Neuronal stem cell (in vitro differentiated cells): ENCODE results near the gene PKD1L1.

Source experiments
- DNase-seq: peaks from one replicate; pipeline ENCODE4 v3.0.0-alpha.2; 2013; ENCODE audit warnings: low spot score
- H2AFZ ChIP-seq: one replicate; pipeline ENCODE4 v1.6.1; 2013; ENCODE audit warnings: mild to moderate bottlenecking, low read length, inconsistent platforms
- H2AK5ac ChIP-seq: 2 replicates; pipeline ENCODE4 v1.6.1; 2013; ENCODE audit warnings: low read depth, mild to moderate bottlenecking, inconsistent platforms, low read length, moderate library complexity, mixed read lengths
- H2BK120ac ChIP-seq: 2 replicates; pipeline ENCODE4 v1.6.1; 2013; ENCODE audit warnings: low read depth, mild to moderate bottlenecking, inconsistent platforms, low read length, moderate library complexity, mixed read lengths
- H2BK12ac ChIP-seq: one replicate; pipeline ENCODE4 v1.6.1; 2013; ENCODE audit warnings: low read length, inconsistent platforms
- H2BK15ac ChIP-seq: 2 replicates; pipeline ENCODE4 v1.6.1; 2013; ENCODE audit warnings: mild to moderate bottlenecking, low read length, inconsistent platforms, mixed read lengths
- H2BK5ac ChIP-seq: one replicate; pipeline ENCODE4 v1.6.1; 2013; ENCODE audit warnings: inconsistent platforms, mild to moderate bottlenecking, low read length, moderate library complexity
- H3K14ac ChIP-seq: one replicate; pipeline ENCODE4 v1.6.1; 2013; ENCODE audit warnings: low read length, inconsistent platforms
- H3K18ac ChIP-seq: 2 replicates; pipeline ENCODE4 v1.6.1; 2013; ENCODE audit warnings: low read length, inconsistent platforms
- H3K23ac ChIP-seq: 2 replicates; pipeline ENCODE4 v1.6.1; 2013; ENCODE audit warnings: low read depth, mild to moderate bottlenecking, mixed read lengths, low read length, inconsistent platforms; ENCODE audit not compliant: poor library complexity
- H3K27ac ChIP-seq: replicated peaks from 3 replicates; pipeline ENCODE4 v1.5.1; 2013; ENCODE audit warnings: low read length, inconsistent platforms
- H3K27me3 ChIP-seq, 3 experiments: 2 replicates each; pipeline ENCODE4 v1.6.1; 2013; ENCODE audit warnings: low read length in 3 of 3, mild to moderate bottlenecking in 2 of 3, inconsistent platforms in 1 of 3, low read depth in 1 of 3, mixed read lengths in 1 of 3, moderate library complexity in 1 of 3; ENCODE audit not compliant: control insufficient read depth in 3 of 3, insufficient read depth in 3 of 3
- H3K36me3 ChIP-seq, 2 donors: replicated peaks in 1 of 2; 2 replicates each; pipeline ENCODE4 v1.6.1; 2013; ENCODE audit warnings: low read length in 2 of 2; ENCODE audit not compliant: control insufficient read depth in 2 of 2, insufficient read depth in 2 of 2
- H3K4ac ChIP-seq: 2 replicates; pipeline ENCODE4 v1.6.1; 2013; ENCODE audit warnings: inconsistent platforms, mild to moderate bottlenecking, low read length, moderate library complexity
- H3K4me1 ChIP-seq, 2 donors: 1 replicate in 1 of 2; 2 replicates in 1 of 2; pipeline ENCODE4 v1.6.1; 2013; ENCODE audit warnings: low read length in 2 of 2, low read depth in 1 of 2; ENCODE audit not compliant: control insufficient read depth in 2 of 2, insufficient read depth in 1 of 2
- H3K4me2 ChIP-seq: one replicate; pipeline ENCODE4 v1.6.1; 2013; ENCODE audit warnings: mild to moderate bottlenecking, low read length, inconsistent platforms; ENCODE audit not compliant: insufficient read depth, poor library complexity, severe bottlenecking
- H3K4me3 ChIP-seq, 2 donors: 2 replicates each; pipeline ENCODE4 v1.5.1; 2013; ENCODE audit warnings: low read length in 2 of 2, mild to moderate bottlenecking in 2 of 2, inconsistent platforms in 1 of 2, moderate library complexity in 1 of 2
- H3K79me1 ChIP-seq: one replicate; pipeline ENCODE4 v1.6.1; 2013; ENCODE audit warnings: low read depth, mild to moderate bottlenecking, inconsistent platforms, low read length, moderate library complexity
- H3K9ac ChIP-seq: one replicate; pipeline ENCODE4 v1.6.1; 2013; ENCODE audit warnings: mild to moderate bottlenecking, low read depth, low read length, inconsistent platforms; ENCODE audit not compliant: poor library complexity
- H3K9me3 ChIP-seq, 2 donors: replicated peaks in 1 of 2; 2 replicates each; pipeline versions ENCODE3 to v1.6.1; 2013; ENCODE audit warnings: low read length in 2 of 2, mild to moderate bottlenecking in 2 of 2, inconsistent platforms in 1 of 2, low read depth in 1 of 2, mixed read lengths in 1 of 2, moderate library complexity in 1 of 2; ENCODE audit not compliant: control insufficient read depth in 2 of 2, insufficient read depth in 1 of 2
- H4K8ac ChIP-seq: one replicate; pipeline ENCODE4 v1.6.1; 2013; ENCODE audit warnings: low read depth, mild to moderate bottlenecking, inconsistent platforms, low read length, moderate library complexity
- H4K91ac ChIP-seq: one replicate; pipeline ENCODE4 v1.6.1; 2013; ENCODE audit warnings: low read length, low read depth, mild to moderate bottlenecking, inconsistent platforms; ENCODE audit not compliant: poor library complexity
- WGBS, 2 donors: extraction: QIAGEN DNeasy Blood & Tissue Kit; methylation state at CpG; one replicate each; pipeline ENCODE4 v1.1.7; 2013; ENCODE audit warnings: missing lambda C conversion rate in 2 of 2, mixed read lengths in 1 of 2; ENCODE audit not compliant: insufficient read length in 2 of 2, insufficient replicate concordance in 1 of 2; ENCODE audit errors: extremely low coverage in 2 of 2; 5-methylcytosine and 5-hydroxymethylcytosine counted together

Gene PKD1L1

DNA sequence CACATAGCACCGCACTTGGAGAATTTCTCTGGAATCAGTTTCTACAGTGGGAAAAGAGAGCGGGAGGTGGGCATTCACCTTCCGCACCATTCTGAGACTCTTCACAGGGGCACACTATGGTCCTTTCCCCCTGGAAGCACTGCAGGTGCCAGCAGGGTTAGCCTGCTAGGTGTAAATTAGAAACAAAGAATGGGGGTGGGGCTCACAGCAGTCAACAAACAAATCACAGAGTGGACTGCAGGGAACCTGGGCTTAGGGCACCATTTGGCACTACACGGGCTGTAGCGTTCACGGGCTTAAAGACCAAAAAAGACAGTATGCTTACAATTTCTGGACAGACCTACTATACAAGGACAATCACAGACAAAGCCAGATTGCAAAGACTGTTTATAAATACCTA lies 8.0 kb upstream of the PKD1L1 start:
- Histone ChIP-seq H2AK5ac (no peak overlapping the region), H3K4me3 (no peak overlapping the region), H3K79me1 (no peaks in the 10 kb centered on the region), H2BK120ac (no peak overlapping the region), H2AFZ (no peak overlapping the region), H3K27ac (no peak overlapping the region), H3K4me1 (peaks cover 0 to 2% of the 10 kb centered on the region in 2 donors), H3K23ac (no peak overlapping the region), H3K4me2 (no peak overlapping the region), H3K9ac (no peak overlapping the region), H2BK5ac (no peak overlapping the region), H2BK12ac (no peak overlapping the region), H3K4ac (no peak overlapping the region), H3K27me3 (no peaks in the 10 kb centered on the region), H3K18ac (no peak overlapping the region), H3K36me3 (peaks cover 10 to 40% of the 10 kb centered on the region in 2 donors), H3K9me3 (peaks cover 0 to 6% of the 10 kb centered on the region in 2 donors), H2BK15ac (no peak overlapping the region), H4K91ac (no peak overlapping the region), H3K14ac (no peak overlapping the region), H4K8ac (no peak overlapping the region)
- WGBS, 2 donors = no CpG with 5 or more reads among the region's 6 CpGs
- no peak for DNase-seq

DNA sequence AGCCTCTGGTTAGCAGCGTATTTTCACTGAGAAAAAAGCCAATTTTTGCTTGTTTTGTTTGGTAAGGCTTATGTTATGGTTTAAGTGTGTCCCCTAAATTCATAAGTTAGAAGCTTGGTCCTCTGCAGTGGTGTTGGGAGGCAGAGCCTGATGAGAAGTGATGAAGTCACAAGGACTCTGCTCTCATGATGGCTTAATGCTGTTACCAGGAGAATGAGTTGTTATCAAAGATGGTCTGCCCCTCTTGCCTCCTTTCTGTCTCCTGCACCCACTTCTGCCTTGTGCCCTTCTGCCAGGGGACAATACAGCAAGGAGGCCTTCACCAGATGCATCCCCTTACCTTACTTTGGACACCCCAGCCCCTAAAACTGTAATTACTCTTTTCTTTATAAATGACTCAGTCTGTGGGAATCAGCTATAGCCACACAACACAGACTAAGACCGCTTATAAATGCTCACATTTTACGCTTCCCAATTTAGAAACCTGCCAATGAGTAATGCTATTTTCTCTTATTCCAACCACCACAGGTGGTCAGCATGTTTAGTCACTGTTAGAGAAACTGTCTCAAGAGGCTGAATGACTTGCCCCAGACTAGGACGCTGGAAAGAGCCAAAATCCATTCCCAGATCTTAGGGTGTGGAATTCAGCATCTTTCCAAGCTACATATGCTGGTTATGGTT lies 6.1 kb upstream of the PKD1L1 start:
- no peak for DNase-seq
- H2BK5ac ChIP-seq = no peak overlapping the region
- no peak overlapping the region for H3K23ac ChIP-seq
- H3K18ac ChIP-seq = no peak overlapping the region
- H3K4me3 ChIP-seq = no peak overlapping the region
- H4K8ac ChIP-seq = no peak overlapping the region
- H2AK5ac ChIP-seq = no peak overlapping the region
- no peak overlapping the region for H3K27ac ChIP-seq
- H3K27me3 ChIP-seq = no peaks in the 10 kb centered on the region
- H3K4me1 ChIP-seq = peaks cover 0 to 4% of the 10 kb centered on the region in 2 donors
- no peak overlapping the region for H4K91ac ChIP-seq
- no peak overlapping the region for H3K4ac ChIP-seq
- no peak overlapping the region for H3K14ac ChIP-seq
- no CpG with 5 or more reads among the region's 4 CpGs for WGBS, 2 donors
- peaks cover 10 to 33% of the 10 kb centered on the region in 2 donors for H3K36me3 ChIP-seq
- H2AFZ ChIP-seq = no peak overlapping the region
- H3K9me3 ChIP-seq = peaks cover 0 to 4% of the 10 kb centered on the region in 2 donors
- H2BK15ac ChIP-seq = no peak overlapping the region
- no peaks in the 10 kb centered on the region for H3K79me1 ChIP-seq
- H3K4me2 ChIP-seq = no peak overlapping the region
- no peak overlapping the region for H2BK120ac ChIP-seq
- no peak overlapping the region for H3K9ac ChIP-seq
- no peak overlapping the region for H2BK12ac ChIP-seq

DNA sequence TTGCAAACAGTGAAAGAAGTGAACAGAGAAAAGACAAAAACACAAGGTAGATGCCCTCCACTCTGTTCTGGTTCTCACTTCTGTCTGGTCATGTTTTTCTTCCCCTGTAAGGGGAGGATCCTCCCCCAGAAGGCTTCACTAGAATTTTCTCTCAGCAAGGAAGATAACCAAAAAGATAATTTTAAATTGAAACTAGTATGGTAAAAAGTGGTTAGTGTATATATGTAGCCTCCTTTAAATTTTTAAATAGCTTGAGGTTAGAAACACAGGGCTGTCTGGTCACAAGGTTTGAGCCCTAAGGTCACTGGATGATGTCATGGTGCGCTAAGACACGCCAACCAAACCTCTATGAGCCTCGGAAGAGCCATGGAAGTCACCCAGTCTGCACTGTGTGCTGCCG lies 5.6 kb upstream of the PKD1L1 start:
- Histone ChIP-seq H3K36me3 (peaks cover 10 to 33% of the 10 kb centered on the region in 2 donors), H2BK12ac (no peak overlapping the region)

DNA sequence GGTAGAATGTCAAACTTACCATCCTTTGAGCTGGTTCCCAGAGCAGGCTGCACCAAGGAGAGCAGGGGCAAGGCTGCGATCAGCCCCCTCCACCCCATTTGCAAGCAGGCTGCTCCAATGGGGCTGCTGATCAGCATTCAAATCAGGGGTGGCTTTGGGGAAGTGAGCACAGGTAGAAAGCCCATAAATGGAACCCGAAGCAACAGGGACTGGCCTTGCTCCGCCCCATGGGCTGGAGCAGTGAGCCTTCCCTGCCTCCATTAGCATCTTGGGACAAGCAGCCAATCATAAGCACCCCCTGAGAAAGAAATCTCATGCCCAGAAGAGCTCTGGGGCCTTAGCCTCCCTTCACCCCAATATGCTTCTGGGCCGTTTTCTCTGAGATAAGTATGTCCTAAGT lies 4.0 kb upstream of the PKD1L1 start:
- WGBS, 2 donors = no CpG with 5 or more reads among the region's 4 CpGs
- no peak overlapping the region for H2BK15ac ChIP-seq

More for the DNA sequence above, 5.6 kb upstream of the PKD1L1 start:
- H2BK15ac ChIP-seq = no peak overlapping the region
- H3K4ac ChIP-seq = no peak overlapping the region
- H4K8ac ChIP-seq = no peak overlapping the region
- H3K79me1 ChIP-seq = no peaks in the 10 kb centered on the region
- no peak overlapping the region for H2AFZ ChIP-seq
- H3K4me1 ChIP-seq = peaks cover 0 to 4% of the 10 kb centered on the region in 2 donors
- no peak overlapping the region for H3K23ac ChIP-seq
- WGBS, 2 donors = no CpG with 5 or more reads among the region's 4 CpGs
- no peak overlapping the region for H2BK5ac ChIP-seq
- no peaks in the 10 kb centered on the region for H3K27me3 ChIP-seq
- DNase-seq = no peak
- peaks cover 0 to 4% of the 10 kb centered on the region in 2 donors for H3K9me3 ChIP-seq
- no peak overlapping the region for H4K91ac ChIP-seq
- H3K27ac ChIP-seq = no peak overlapping the region
- no peak overlapping the region for H3K9ac ChIP-seq
- no peak overlapping the region for H3K4me2 ChIP-seq
- no peak overlapping the region for H2BK120ac ChIP-seq
- H3K14ac ChIP-seq = no peak overlapping the region
- H3K18ac ChIP-seq = no peak overlapping the region
- no peak overlapping the region for H3K4me3 ChIP-seq
- no peak overlapping the region for H2AK5ac ChIP-seq

More for the DNA sequence above, 4.0 kb upstream of the PKD1L1 start:
- Histone ChIP-seq H3K4ac (no peak overlapping the region), H2BK5ac (no peak overlapping the region), H2AK5ac (peak overlapping the region; percentile 10), H3K23ac (peak overlapping the region; percentile 14), H3K27ac (no peak overlapping the region), H3K79me1 (no peaks in the 10 kb centered on the region), H3K4me3 (no peak overlapping the region), H2BK120ac (no peak overlapping the region), H3K36me3 (peaks cover 10 to 29% of the 10 kb centered on the region in 2 donors), H3K4me1 (peaks cover 0 to 4% of the 10 kb centered on the region in 2 donors), H3K9me3 (no peaks in the 10 kb centered on the region), H3K4me2 (no peak overlapping the region), H3K27me3 (no peaks in the 10 kb centered on the region), H2BK12ac (no peak overlapping the region), H3K14ac (no peak overlapping the region), H4K91ac (no peak overlapping the region), H3K9ac (no peak overlapping the region), H3K18ac (no peak overlapping the region), H2AFZ (no peak overlapping the region), H4K8ac (no peak overlapping the region)
- DNase-seq = no peak
